ENCODE data around the gene PIK3CD. TPM values are rescaled to one million over a fixed set of nuclear protein-coding genes. Genes with fewer than 3 reads are reported as not detected.
"Not testable (repeated sequence)": the region's sequence is repeated elsewhere in the genome, so short reads cannot be mapped to it uniquely, and the experiment has no call there.

The PIK3CD gene
- total RNA-seq, 4 donors from 2014 or later, result 4.2 to 5.4 (median 5.0) TPM

DNA sequence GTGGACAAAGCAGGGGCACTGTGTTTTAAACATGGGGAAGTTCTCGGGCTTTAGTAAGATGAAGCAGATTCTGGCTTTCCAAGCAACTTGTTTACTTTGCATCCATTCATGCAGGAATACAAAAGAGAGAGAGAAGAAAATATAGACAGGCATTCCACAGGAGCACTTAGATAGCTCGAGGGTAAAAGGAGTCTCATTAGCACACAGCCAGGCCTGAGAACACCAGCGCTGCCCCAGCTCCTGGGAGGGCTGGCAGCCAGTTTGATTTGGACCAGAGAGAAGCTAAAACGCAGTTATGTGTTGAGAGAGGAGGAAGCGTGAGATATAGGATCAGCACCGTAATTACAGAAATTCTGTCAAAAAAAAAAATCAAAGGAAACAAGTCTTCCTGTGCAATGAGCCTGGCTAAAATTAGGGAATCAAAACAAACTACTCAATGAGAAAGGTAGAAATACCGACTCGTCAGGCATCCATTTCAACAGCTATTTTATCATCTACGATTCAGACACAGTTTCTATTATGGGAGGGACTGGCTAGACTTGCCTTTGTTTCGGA, 104.0 kb downstream of the PIK3CD start:
- 44 to 57% methylated on average over 10 of the region's 10 CpGs for WGBS, 2 donors
- TF ChIP-seq, protein P1, sequence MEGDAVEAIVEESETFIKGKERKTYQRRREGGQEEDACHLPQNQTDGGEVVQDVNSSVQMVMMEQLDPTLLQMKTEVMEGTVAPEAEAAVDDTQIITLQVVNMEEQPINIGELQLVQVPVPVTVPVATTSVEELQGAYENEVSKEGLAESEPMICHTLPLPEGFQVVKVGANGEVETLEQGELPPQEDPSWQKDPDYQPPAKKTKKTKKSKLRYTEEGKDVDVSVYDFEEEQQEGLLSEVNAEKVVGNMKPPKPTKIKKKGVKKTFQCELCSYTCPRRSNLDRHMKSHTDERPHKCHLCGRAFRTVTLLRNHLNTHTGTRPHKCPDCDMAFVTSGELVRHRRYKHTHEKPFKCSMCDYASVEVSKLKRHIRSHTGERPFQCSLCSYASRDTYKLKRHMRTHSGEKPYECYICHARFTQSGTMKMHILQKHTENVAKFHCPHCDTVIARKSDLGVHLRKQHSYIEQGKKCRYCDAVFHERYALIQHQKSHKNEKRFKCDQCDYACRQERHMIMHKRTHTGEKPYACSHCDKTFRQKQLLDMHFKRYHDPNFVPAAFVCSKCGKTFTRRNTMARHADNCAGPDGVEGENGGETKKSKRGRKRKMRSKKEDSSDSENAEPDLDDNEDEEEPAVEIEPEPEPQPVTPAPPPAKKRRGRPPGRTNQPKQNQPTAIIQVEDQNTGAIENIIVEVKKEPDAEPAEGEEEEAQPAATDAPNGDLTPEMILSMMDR (IDR thresholded peaks at IDR 0.05), result no peak
- no peak for TF ChIP-seq POLR2A (IDR thresholded peaks at IDR 0.05)

DNA sequence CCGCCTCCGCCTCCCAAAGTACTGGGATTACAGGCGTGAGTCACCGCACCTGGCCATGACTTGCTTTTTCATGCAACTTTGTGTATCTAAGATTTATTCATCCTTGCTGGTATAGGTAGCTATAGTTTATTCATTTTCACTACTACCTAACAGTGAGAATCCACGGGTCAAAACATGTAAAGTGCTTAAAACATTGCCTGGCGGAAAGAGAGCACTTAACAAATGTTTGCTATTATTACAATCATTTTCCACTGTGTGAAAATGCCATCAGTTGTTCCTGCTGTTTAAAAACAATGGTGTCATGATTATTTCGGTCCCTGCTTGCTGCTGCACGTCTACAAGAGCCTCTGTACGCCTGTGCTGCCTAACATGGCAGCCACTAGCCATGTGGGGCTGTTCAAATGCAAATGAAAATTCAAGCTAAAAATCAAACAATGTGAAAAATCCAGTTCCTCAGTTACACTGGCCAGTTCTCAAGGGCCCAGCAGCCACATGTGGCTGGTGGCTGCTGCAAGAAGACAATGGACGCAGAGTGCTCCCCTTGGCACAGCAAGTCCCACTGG, 107.1 kb downstream of the PIK3CD start:
- intact Hi-C loops (cut with DNase I; ENCODE audit: low total_unique reads), result no loop called here
- no peak overlapping the region for H3K4me3 ChIP-seq (ENCODE audit: low read depth, poor library complexity, severe bottlenecking)
- TF ChIP-seq, protein P1 (IDR thresholded peaks at IDR 0.05), result no peak
- TF ChIP-seq POLR2A (IDR thresholded peaks at IDR 0.05), result no peak
- 70 to 72% methylated on average over 10 of the region's 10 CpGs for WGBS, 2 donors
- DNase-seq (ENCODE audit: low spot score in 2 of 2), result no peak

More for the DNA sequence above, 104.0 kb downstream of the PIK3CD start:
- DNase-seq (ENCODE audit: low spot score in 2 of 2), result no peak
- no peak overlapping the region for H3K4me3 ChIP-seq (ENCODE audit: low read depth, poor library complexity, severe bottlenecking)
- intact Hi-C loops (cut with DNase I; ENCODE audit: low total_unique reads), result no loop called here

DNA sequence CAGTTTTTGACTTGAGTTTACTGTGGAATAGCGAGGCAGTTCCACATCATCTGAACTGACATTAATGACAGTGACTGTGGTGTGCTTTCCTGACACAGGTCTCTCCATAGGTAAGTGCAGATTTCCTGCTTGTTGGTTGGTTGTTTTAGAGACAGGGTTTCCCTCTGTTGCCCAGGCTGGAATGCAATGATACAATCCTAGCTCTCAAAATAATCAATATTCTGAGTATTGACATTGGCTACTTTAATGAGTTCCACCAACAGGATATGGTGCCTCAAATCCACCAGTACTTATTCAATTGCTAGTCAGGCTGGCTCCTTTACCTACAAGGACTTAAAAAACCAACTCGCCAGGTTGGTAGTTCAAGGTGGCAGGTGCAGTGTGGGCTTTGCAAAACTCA, 108.4 kb downstream of the PIK3CD start:
- WGBS, 2 donors, result 93 to 96% methylated on average over 2 of the region's 2 CpGs
- DNase-seq (ENCODE audit: low spot score in 2 of 2), result no peak
- intact Hi-C loops (cut with DNase I; ENCODE audit: low total_unique reads), result no loop called here
- H3K4me3 ChIP-seq (ENCODE audit: low read depth, poor library complexity, severe bottlenecking), result no peak overlapping the region
- TF ChIP-seq, protein P1 (IDR thresholded peaks at IDR 0.05), result no peak
- no peak for TF ChIP-seq POLR2A (IDR thresholded peaks at IDR 0.05)

DNA sequence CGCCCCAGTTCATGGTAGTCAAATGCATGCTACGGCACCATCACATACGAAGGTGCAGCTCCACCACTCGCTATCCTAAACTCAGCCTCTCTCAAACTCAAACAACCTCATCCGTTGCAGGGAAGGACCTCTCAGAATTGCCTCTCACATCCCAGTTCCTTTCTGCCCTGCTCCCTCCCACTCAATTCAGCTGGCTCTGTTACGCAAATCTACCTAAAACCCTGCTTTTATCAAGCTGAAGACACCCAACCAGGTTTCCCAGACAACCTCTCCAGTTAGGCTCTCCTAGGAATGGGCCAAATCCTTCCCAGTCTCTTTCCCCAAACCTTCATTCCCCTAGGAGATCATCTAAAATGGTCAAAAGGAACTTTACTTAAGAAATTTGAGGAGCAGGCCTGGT, 109.3 kb downstream of the PIK3CD start:
- TF ChIP-seq POLR2A (IDR thresholded peaks at IDR 0.05), result no peak
- TF ChIP-seq, protein P1 (IDR thresholded peaks at IDR 0.05), result no peak
- DNase-seq (ENCODE audit: low spot score in 2 of 2), result no peak
- no peak overlapping the region for H3K4me3 ChIP-seq (ENCODE audit: low read depth, poor library complexity, severe bottlenecking)
- 92 to 97% methylated on average over 6 of the region's 6 CpGs for WGBS, 2 donors
- intact Hi-C loops (cut with DNase I; ENCODE audit: low total_unique reads), result no loop called here

DNA sequence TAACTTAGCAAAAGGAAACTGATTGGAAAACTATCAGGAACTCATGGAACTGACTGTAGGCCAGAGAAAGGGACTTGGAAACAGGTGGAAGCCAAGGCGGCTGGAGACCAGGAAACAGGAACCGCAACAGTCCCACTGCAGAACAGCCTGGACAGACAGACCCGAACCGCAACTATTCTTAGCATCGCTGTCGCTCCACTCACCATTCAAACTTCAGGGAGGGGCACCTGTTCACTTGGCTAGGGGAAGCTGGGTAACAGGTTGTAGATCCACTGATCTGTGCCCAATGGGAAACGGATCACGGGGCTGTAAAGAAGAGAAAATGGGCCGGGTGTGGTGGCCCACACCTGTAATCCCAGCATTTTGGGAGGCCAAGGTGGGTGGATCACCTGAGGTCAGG, 110.3 kb downstream of the PIK3CD start:
- no peak for DNase-seq (ENCODE audit: low spot score in 2 of 2)

DNA sequence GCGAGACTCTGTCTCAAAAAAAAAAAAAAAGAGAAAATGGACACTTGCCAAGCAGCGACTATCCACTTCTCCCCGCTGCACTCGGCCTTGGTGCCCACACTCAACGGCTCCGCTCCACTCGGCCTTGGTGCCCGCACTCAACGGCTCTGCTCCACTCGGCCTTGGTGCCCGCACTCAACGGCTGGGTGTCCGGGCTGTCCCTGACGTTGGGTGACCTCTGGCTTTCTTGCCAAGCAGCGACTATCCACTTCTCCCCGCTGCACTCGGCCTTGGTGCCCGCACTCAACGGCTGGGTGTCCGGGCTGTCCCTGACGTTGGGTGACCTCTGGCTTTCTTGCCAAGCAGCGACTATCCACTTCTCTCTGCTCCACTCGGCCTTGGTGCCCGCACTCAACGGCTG, 110.9 kb downstream of the PIK3CD start:
- H3K4me3 ChIP-seq (ENCODE audit: low read depth, poor library complexity, severe bottlenecking); intact Hi-C loops (cut with DNase I; ENCODE audit: low total_unique reads); DNase-seq (ENCODE audit: low spot score in 2 of 2): not testable (repeated sequence)
- WGBS, 2 donors, result 92 to 97% methylated on average over 25 of the region's 25 CpGs

More for the DNA sequence above, 110.3 kb downstream of the PIK3CD start:
- no peak overlapping the region for H3K4me3 ChIP-seq (ENCODE audit: low read depth, poor library complexity, severe bottlenecking)
- 81 to 86% methylated on average over 9 of the region's 9 CpGs for WGBS, 2 donors
- intact Hi-C loops (cut with DNase I; ENCODE audit: low total_unique reads), result no loop called here
- no peak for TF ChIP-seq POLR2A (IDR thresholded peaks at IDR 0.05)
- TF ChIP-seq, protein P1 (IDR thresholded peaks at IDR 0.05), result no peak
